Upper lobe of left lung (tissue), 4 donors: ENCODE data around the gene FGGY.

Experiments
- CTCF ChIP-seq, 6 experiments: fragments of 450-650 bp in 4 of 6; fragments of 200-600 bp in 2 of 6; sonication (generic) in 2 of 6; IDR thresholded peaks; one replicate each; pipeline ENCODE4 v1.5.1; 2016 to 2019; ENCODE audit warnings: antibody characterized with exemption in 6 of 6
- POLR2A ChIP-seq, 4 donors: fragments of 450-650 bp; IDR thresholded peaks; one replicate each; pipeline ENCODE4 v1.5.1; 2016 to 2017; ENCODE audit warnings: antibody characterized with exemption in 4 of 4, mild to moderate bottlenecking in 2 of 4
- POLR2AphosphoS5 ChIP-seq, 2 donors: sonication (generic); formaldehyde crosslinking; IDR thresholded peaks; one replicate each; pipeline ENCODE4 v1.5.1; 2017; ENCODE audit warnings: antibody characterized with exemption in 2 of 2

DNA sequence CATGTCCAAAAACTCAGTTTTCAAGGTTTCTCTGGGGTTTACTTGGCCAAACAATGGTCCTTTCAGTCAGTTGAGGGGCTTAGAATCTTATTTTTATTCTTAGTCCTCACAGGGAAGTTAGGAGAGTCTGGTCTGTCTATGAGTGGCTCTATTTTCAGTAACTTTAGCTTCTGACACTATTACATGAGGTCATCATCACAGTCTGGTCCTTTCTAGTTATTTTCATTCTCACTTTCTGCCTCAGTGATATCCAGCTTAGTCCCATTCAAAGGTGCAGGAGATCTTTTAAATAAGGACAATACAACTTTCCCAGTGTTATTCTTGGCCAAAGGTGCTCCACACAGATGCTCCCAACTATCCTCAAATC, 30.0 kb upstream of the FGGY start:
- no peak for TF ChIP-seq CTCF (IDR thresholded peaks at IDR 0.05)
- no peak for TF ChIP-seq POLR2A (IDR thresholded peaks at IDR 0.05)
- TF ChIP-seq POLR2AphosphoS5 (IDR thresholded peaks at IDR 0.05), result no peak
